Measurements from ENCODE around the gene KAZN.
"Not testable (repeated sequence)": the region's sequence is repeated elsewhere in the genome, so short reads cannot be mapped to it uniquely, and the experiment has no call there.

KAZN gene

DNA sequence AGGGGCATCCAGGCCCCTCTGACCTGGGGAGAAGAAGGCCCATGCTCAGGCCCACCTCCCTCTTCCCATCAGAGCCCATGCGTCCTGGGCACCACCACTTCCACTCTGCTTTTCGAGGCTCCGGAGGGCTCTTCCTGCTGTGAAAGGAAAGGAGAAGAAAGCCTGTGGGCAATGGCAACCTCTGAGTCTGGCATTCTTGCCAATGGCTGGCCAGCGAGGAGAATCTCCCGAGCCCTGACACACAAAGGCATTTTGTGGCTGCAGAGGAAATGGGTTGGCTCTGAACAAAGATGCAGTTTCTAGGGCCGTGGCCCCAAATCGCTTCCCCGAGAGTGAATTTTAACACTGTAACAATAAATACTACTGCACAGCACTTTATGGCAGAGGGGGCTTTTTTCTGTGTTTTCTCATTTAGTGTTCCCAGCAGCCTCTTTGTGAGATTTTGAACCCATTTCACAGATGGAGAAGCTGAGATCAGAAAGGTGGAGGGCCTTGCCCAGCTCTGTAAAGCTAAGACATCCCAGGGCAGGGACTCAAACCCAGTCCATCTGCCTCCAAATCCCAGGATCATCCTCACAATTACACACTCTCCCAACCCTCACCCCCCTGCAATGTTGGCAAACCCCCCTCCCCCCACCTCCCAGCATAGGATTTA lies 519.3 kb downstream of the KAZN start:
- DNase-seq (ENCODE audit: low spot score), result no peak

DNA sequence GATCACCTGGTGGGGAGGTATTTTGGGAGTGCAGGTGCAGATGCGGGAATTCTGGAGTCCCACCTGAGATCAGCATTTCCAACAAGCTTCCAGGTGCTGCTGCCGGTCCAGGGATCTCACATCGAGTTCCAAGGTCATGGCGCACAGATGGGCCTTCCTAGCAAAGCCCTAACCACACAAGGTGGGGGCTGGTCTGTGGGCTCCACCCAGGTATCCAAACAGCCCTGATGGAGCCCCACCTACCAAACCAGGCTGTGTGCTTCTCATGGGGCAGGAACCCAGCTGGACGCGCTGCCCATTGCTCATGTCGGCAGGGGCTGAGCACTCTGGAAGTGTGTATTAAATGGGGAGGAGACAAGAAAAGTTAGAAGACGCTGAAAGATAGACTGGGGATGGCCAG lies 520.1 kb downstream of the KAZN start:
- DNase-seq (ENCODE audit: low spot score), result no peak

DNA sequence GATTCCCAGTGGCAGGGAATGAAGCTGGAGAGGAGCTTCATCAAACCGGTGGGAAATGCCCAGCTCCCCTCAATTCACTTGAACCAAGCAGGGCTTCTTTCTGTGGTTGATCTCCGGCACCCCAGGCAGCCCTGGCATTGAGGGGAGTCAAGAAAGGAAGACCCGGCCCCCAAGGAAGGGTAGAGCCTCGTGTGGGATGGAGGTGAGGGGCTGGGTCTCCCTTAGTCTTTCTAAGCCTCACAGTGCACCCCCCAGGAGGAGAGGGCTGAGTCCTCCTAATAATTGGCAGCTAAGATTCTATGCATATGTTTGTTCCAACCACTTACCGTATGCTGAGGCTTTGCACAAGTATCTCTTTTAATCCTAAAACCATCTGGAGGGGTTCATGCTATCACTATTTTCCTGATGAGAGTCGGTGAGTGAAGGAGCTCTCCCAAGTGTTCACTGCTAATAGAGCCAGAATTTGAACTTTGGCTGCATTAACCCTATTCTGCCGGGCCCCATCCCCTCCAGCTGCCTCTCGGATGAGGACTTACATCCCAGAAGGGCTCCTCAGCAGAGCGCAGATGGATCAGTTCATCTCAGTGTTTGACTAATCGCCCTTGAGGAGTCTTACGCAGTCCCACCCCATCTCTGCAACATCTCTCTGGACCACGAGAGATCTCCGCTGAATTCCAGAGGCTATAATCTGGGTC lies 521.9 kb downstream of the KAZN start:
- no peak for DNase-seq (ENCODE audit: low spot score)

- DNase-seq (ENCODE audit: low spot score), result no peak
Observed at GRCh38 chr1:15122331-15122730, 523.8 kb downstream of the KAZN start.

GRCh38 chr1:15123270-15123669 lies 524.8 kb downstream of the KAZN start:
- no peak for DNase-seq (ENCODE audit: low spot score)

- no peak for DNase-seq (ENCODE audit: low spot score)
Observed at GRCh38 chr1:15123925-15124324, 525.4 kb downstream of the KAZN start.

GRCh38 chr1:15124362-15125100 lies 526.0 kb downstream of the KAZN start:
- DNase-seq (ENCODE audit: low spot score), result no peak

- DNase-seq (ENCODE audit: low spot score), result no peak
Observed at GRCh38 chr1:15125101-15125745, 526.7 kb downstream of the KAZN start.

- DNase-seq (ENCODE audit: low spot score), result no peak
Observed at GRCh38 chr1:15128077-15128476, 529.6 kb downstream of the KAZN start.

DNA sequence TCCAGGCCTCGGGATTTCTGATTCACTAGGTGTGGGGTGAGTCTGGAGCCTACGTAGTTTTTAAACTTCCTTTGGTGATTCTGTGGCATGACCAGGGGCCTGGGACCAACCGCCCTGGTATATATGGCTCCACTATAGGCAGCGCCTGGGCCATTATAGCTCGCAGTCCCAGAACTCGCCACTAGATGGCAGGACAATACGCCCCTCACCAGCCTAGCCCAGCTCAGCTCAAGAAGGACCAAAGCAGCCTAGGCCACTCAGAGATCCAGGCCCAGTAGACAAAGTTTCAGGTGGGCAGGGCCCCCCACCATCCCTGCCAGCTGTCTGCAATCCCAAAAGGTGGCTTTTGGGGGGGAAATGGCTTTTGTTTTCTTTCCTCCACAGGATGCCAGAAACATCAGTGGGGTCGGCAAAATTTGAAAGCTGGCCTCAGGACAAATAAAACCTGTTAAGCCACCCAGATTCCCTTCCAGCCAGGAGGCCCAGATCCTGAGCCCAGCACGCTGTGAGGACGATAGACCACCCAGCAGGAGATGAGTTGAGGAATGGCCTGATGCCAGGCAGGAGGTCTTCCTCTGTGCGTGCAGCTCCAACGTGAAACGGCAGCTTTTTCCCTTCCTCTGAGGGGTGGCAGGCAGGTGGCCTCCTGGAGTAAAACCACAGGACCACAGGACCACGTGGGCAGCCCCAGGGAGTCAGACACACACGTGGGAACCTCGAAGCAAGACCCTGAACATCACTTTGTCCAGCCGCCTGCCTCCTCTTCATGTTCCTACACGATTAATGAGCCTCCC lies 530.2 kb downstream of the KAZN start:
- peak; percentile 70 for DNase-seq (ENCODE audit: low spot score)

GRCh38 chr1:15129944-15130343 lies 531.5 kb downstream of the KAZN start:
- no peak for DNase-seq (ENCODE audit: low spot score)

DNA sequence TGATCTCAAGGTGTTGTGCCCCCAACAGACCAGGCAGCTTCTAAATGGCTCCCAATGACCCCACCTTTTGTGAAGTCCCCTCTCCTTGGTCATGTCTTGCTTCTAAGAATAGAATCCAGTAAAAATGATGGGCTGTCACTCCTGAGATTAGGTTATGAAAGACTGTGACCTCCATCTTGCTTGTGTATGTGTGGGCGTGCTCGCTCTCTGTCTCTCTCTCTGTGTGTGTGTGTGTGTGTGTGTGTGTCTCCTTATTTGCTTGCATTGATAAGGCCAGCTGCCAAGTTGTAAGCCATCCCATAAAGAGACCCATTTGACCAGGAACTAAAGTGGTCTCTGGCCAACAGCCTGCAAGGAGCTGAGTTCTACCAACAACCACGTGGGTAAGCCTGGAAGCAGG lies 532.1 kb downstream of the KAZN start:
- no peak for DNase-seq (ENCODE audit: low spot score)

- DNase-seq (ENCODE audit: low spot score), result no peak
Observed at GRCh38 chr1:15132965-15133364, 534.5 kb downstream of the KAZN start.

- no peak for DNase-seq (ENCODE audit: low spot score)
Observed at GRCh38 chr1:15134285-15134684, 535.8 kb downstream of the KAZN start.

GRCh38 chr1:15135604-15136003 lies 537.1 kb downstream of the KAZN start:
- not testable (repeated sequence) for DNase-seq (ENCODE audit: low spot score)

DNA sequence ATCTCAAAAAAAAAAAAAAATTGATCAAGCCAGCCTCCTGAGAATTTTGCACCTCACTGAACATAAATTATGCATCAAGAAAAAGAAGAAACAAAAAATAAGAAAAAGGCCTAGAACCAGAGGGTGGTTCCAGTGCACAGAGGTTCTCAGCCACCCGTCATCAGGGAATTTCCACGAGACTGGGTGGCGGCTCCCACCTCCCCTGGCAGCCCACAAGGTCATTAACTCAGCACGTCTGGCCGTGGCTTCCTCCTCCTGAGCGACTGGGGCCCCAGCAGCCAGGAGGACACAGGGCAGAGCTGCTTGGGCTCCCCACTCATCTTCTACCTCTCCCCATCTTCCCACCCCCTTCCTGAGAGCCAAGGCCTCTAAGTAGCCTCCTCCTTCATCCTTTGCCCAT lies 539.3 kb downstream of the KAZN start:
- DNase-seq (ENCODE audit: low spot score), result no peak

- no peak for DNase-seq (ENCODE audit: low spot score)
Observed at GRCh38 chr1:15139654-15140350, 541.3 kb downstream of the KAZN start.

DNA sequence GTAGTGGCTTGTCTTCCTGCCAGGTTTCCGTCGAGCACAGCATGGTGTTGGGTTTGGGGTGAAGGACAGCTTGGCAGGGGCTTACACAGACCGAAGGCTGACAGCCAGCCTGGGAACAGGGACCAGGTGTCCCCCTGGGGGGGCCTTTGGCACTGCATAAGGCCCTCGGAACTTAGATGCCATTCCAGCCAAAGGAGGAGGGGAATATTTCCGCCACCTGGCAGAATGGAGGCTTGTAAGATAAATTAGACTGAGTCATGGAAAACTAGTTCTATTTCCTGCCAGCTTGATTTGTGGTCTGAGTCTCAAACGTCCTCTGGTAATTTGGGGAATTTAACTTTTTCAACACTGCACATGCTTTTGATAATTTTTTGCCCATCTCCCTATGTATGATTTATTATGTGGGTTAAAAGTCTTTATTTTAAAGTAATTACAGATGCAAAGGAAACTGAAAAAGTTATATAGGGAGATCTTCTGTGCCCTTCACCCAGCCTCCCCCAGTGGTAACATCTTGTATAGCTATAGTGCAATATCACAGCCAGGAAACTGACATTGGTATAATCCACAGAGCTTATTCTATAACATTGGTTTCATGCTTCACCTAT lies 543.6 kb downstream of the KAZN start:
- no peak for DNase-seq (ENCODE audit: low spot score)

DNA sequence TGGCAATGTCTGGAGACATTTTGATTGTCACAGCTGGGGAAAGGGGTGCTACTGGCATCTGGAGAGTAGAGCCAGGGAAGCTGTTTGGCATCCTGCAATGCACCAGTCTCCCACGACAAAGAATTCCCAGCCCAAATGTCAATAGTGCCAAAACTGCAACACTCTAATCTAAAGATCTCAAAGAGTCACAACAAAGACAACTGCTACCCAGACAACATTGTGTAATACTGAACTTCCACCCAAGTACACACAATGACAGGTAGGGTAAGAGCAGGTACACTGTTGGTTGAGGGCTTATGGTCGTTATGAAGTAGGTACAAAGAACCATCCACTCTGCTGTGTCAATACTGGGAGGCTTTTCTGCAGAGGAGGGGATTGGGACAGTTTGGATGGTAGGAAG lies 546.8 kb downstream of the KAZN start:
- no peak for DNase-seq (ENCODE audit: low spot score)

DNA sequence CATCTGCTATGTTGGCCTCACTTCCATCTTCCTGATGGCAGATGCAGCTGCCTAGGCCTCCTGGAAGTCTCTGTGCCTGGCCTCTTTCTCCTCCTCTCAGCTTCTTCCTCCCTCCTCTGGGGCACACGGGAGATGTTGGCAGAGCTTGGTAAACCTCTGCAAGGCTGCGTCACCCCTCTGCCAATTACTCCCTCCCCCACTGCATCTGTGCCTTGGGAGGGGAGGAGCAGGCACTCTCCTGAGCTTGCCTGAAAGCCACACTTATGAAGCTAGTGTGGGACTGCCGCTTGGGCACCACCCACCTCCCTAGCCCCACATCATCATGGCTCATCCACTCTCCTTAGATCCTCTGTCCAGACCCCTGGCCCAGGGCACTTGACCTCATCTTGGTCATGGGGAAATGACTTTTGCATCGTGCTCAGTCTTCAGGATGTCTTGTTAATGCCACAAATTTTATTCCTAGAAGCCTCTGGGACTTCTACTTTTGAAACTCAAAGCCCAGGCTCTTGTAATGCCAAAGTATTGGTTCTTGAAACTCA lies 547.7 kb downstream of the KAZN start:
- no peak for DNase-seq (ENCODE audit: low spot score)

DNA sequence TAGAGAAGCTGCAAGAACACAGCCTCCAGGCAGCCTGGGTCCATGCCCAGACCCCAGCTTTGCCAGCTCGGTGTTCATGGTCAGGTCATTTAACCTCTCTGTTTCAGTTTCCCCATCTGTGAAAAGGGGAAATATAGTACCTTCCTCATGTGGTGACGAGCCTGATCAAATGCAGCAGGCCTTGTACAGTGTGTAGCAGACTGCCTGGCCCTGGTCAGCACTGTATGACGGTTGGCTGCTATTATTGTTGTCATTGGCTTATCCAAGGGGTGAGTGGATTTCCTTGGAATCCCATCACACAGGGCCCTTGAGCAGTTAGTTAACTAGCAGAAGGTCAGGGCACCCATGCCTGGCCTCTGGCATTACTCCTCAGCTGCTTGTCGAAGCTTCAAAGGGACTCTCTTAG lies 548.5 kb downstream of the KAZN start:
- no peak for DNase-seq (ENCODE audit: low spot score)
